Thyroid gland (tissue), 4 donors: ENCODE measurements around the gene NUTM1. TPM values are rescaled to one million over a fixed set of nuclear protein-coding genes. Genes with fewer than 3 reads are reported as not detected.

Experiments
- DNase-seq, 2 donors: peaks; one replicate each; pipeline ENCODE4 v3.0.0-alpha.2; 2019
- H3K27ac ChIP-seq, 3 donors: fragments of 200-600 bp; sonication (generic); 1 replicate in 2 of 3; 2 replicates in 1 of 3; pipeline ENCODE4 v1.5.1; 2016 to 2019; ENCODE audit warnings: mild to moderate bottlenecking in 1 of 3, moderate library complexity in 1 of 3
- H3K27me3 ChIP-seq: fragments of 200-600 bp; sonication (generic); one replicate; pipeline ENCODE4 v1.5.1; 2019
- H3K36me3 ChIP-seq, 2 donors: fragments of 200-600 bp; sonication (generic); one replicate each; pipeline ENCODE4 v1.5.1; 2016 to 2019
- H3K4me1 ChIP-seq, 2 donors: fragments of 200-600 bp; sonication (generic); one replicate each; pipeline ENCODE4 v1.5.1; 2017 to 2019
- H3K4me3 ChIP-seq, 3 donors: fragments of 200-600 bp; sonication (generic); replicated peaks in 1 of 3; 1 replicate in 2 of 3; 2 replicates in 1 of 3; pipeline ENCODE4 v1.5.1; 2016; ENCODE audit warnings: mild to moderate bottlenecking in 1 of 3
- H3K9me3 ChIP-seq: fragments of 200-600 bp; sonication (generic); one replicate; pipeline ENCODE4 v1.5.1; 2017
- POLR2A ChIP-seq, 2 donors: fragments of 450-650 bp; IDR thresholded peaks; one replicate each; pipeline ENCODE4 v1.6.1; 2017; ENCODE audit warnings: antibody characterized with exemption in 2 of 2, mild to moderate bottlenecking in 2 of 2, moderate library complexity in 1 of 2
- WGBS, 2 donors: methylation state at CpG; one replicate each; pipeline ENCODE4 v1.1.5; 2017; 5-methylcytosine and 5-hydroxymethylcytosine counted together
- intact Hi-C: fragments of 100-400 bp; cut with DNase I; formaldehyde crosslinking; loops from one replicate; pipeline ENCODE4 v1.15.1; 2023
- total RNA-seq, 4 donors: library from RNA; depleted of rRNA; stranded (reverse); fragments of >200 nt; gene quantifications; one replicate each; pipeline ENCODE4 v1.2.3, GENCODE V29; 2016
- TF ChIP-seq, protein P1 (sequence below), 6 experiments: fragments of 200-600 bp in 3 of 6; fragments of 450-650 bp in 3 of 6; sonication (generic) in 3 of 6; IDR thresholded peaks; one replicate each; pipeline ENCODE4 v1.5.1; 2016 to 2019; ENCODE audit warnings: antibody characterized with exemption in 6 of 6, mild to moderate bottlenecking in 2 of 6, inconsistent platforms in 1 of 6, moderate library complexity in 1 of 6

Gene NUTM1
- total RNA-seq, 4 donors from 2014 or later, result 0.13 TPM; not detected in 3

DNA sequence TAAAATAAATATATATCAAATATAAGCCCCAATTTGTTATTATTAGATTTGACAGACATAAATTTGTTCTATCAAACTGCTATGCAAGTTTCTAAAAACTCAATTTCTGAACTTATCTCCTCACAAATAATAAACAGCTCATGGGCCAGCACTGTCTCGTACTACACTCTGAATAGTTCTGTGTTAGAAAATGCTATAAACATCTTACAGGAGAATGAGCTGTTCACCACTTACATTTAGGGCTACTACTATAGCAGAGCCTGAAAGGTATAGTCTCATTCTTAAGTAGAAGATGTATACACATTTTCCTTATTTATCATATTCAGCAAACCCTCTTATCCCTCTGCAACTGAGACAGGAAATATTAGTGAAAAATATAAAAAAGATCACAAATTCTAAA, 18.2 kb upstream of the NUTM1 start:
- Histone ChIP-seq H3K4me1 (peaks cover 6 to 14% of the 10 kb centered on the region in 2 donors), H3K27me3 (no peaks in the 10 kb centered on the region), H3K9me3 (no peaks in the 10 kb centered on the region), H3K36me3 (no peaks in the 10 kb centered on the region), H3K27ac (no peak overlapping the region), H3K4me3 (no peak overlapping the region)
- no peak for DNase-seq
- TF ChIP-seq, protein P1, sequence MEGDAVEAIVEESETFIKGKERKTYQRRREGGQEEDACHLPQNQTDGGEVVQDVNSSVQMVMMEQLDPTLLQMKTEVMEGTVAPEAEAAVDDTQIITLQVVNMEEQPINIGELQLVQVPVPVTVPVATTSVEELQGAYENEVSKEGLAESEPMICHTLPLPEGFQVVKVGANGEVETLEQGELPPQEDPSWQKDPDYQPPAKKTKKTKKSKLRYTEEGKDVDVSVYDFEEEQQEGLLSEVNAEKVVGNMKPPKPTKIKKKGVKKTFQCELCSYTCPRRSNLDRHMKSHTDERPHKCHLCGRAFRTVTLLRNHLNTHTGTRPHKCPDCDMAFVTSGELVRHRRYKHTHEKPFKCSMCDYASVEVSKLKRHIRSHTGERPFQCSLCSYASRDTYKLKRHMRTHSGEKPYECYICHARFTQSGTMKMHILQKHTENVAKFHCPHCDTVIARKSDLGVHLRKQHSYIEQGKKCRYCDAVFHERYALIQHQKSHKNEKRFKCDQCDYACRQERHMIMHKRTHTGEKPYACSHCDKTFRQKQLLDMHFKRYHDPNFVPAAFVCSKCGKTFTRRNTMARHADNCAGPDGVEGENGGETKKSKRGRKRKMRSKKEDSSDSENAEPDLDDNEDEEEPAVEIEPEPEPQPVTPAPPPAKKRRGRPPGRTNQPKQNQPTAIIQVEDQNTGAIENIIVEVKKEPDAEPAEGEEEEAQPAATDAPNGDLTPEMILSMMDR (IDR thresholded peaks at IDR 0.05), result no peak
- TF ChIP-seq POLR2A (IDR thresholded peaks at IDR 0.05), result no peak
- 96% methylated on average over 1 of the region's 1 CpG for WGBS, 2 donors
- intact Hi-C loops, result no loop called here

DNA sequence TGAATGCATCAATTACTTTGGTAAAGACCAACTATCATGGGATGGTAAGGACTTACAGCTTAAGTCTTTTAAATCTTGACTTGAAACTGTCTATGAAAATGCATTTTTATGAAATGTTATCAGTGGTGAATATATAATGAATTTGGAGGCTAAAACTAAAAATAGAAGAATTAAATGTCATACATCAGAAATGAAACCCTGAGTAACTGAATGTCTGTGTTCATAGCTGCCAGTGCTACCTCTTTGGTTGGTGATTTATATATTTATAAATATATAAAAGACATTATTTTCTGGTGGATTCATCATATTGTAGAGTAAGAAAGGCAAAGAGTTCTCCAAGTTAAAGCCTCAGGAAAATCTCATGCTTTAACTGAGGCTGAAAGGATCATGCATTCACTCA, 17.7 kb upstream of the NUTM1 start:
- TF ChIP-seq, protein P1 (IDR thresholded peaks at IDR 0.05), result no peak
- TF ChIP-seq POLR2A (IDR thresholded peaks at IDR 0.05), result no peak
- peaks cover 2 to 9% of the 10 kb centered on the region in 2 donors for H3K4me1 ChIP-seq
- no peaks in the 10 kb centered on the region for H3K36me3 ChIP-seq
- no peak overlapping the region for H3K4me3 ChIP-seq
- no peak overlapping the region for H3K27ac ChIP-seq
- no peak for DNase-seq
- intact Hi-C loops, result no loop called here
- H3K9me3 ChIP-seq, result no peaks in the 10 kb centered on the region
- no peaks in the 10 kb centered on the region for H3K27me3 ChIP-seq

DNA sequence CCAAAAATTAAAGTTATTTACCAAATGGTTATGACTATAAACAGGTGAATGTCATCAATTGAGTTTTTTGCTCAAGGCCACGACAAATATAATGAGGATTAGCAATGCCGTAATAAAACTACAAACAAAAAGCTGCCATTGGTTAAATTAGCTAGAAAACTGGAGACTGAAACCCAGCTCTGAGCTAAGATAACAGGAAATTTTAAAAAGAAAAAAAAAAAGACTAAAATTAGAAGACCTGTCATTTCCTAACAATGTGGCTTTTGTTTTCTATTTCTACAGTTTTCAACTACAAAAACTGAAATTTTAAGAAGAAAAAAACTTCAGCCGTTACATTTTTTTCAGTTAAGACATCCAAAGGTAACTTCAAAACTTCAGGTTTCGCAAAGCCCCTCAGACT, 15.2 kb upstream of the NUTM1 start:
- no peak overlapping the region for H3K4me3 ChIP-seq
- peaks cover 0 to 21% of the 10 kb centered on the region in 2 donors for H3K4me1 ChIP-seq
- no peaks in the 10 kb centered on the region for H3K36me3 ChIP-seq
- 75 to 85% methylated on average over 4 of the region's 4 CpGs for WGBS, 2 donors
- intact Hi-C loops, result no loop called here
- H3K27me3 ChIP-seq, result no peaks in the 10 kb centered on the region
- TF ChIP-seq, protein P1 (IDR thresholded peaks at IDR 0.05), result no peak
- no peak for TF ChIP-seq POLR2A (IDR thresholded peaks at IDR 0.05)
- H3K9me3 ChIP-seq, result no peaks in the 10 kb centered on the region
- H3K27ac ChIP-seq, result no peak overlapping the region
- no peak for DNase-seq

DNA sequence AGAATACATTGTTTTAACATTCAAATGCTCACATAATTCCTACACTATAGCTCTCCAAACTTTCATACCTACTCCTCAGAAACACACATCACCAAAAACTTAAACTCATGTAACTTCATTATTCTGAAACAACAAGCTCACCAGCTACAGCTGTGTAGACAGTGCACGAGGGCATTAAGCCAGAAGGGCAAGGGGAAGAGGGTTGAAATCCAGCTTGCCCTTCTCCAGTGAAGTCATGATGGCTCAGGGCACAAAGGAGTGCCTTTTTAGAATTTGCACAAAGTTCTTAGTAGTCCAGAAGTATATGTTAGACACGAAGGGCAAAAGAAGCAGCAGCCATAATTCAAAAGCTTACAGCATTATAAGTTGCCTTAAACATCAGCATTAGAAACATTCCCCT, 14.1 kb upstream of the NUTM1 start:
- Histone ChIP-seq H3K9me3 (no peaks in the 10 kb centered on the region), H3K4me3 (no peak overlapping the region), H3K4me1 (peaks cover 6 to 25% of the 10 kb centered on the region in 2 donors), H3K36me3 (no peaks in the 10 kb centered on the region), H3K27me3 (no peaks in the 10 kb centered on the region), H3K27ac (no peak overlapping the region)
- TF ChIP-seq, protein P1 (IDR thresholded peaks at IDR 0.05), result no peak
- no peak for TF ChIP-seq POLR2A (IDR thresholded peaks at IDR 0.05)
- DNase-seq, result no peak
- WGBS, 2 donors, result 63 to 68% methylated on average over 2 of the region's 2 CpGs
- intact Hi-C loops, result no loop called here

DNA sequence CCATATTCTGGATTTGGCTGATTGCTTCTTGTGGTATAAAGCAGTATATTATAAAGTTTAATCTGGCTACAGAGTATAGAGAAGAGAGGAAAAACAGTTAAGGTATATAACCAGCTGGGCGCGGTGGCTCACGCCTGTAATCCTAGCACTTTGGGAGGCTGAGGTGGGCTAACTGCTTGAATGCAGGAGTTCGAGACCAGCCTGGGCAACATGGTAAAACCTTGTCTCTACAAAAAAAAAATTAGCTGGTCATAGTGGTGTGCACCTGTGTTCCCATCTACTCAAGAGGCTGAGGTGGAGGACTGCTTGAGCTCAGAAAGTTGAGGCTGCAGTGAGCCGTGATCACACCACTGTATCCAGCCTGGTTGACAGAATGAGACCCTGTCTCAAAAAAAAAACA, 12.8 kb upstream of the NUTM1 start:
- 93 to 95% methylated on average over 5 of the region's 5 CpGs for WGBS, 2 donors

More for the DNA sequence above, 12.8 kb upstream of the NUTM1 start:
- no peak overlapping the region for H3K4me3 ChIP-seq
- H3K27ac ChIP-seq, result no peak overlapping the region
- peaks cover 10 to 25% of the 10 kb centered on the region in 2 donors for H3K4me1 ChIP-seq
- no peaks in the 10 kb centered on the region for H3K27me3 ChIP-seq
- H3K36me3 ChIP-seq, result no peaks in the 10 kb centered on the region
- TF ChIP-seq, protein P1 (IDR thresholded peaks at IDR 0.05), result no peak
- no peak for TF ChIP-seq POLR2A (IDR thresholded peaks at IDR 0.05)
- no peak for DNase-seq
- intact Hi-C loops, result no loop called here
- no peaks in the 10 kb centered on the region for H3K9me3 ChIP-seq
